Measurements from ENCODE around the gene CSTB. TPM values are rescaled to one million over a fixed set of nuclear protein-coding genes. Genes with fewer than 3 reads are reported as not detected.

The CSTB gene
- total and polyA plus RNA-seq, 12 donors = 9.5 to 143 (median 60.6) TPM

DNA sequence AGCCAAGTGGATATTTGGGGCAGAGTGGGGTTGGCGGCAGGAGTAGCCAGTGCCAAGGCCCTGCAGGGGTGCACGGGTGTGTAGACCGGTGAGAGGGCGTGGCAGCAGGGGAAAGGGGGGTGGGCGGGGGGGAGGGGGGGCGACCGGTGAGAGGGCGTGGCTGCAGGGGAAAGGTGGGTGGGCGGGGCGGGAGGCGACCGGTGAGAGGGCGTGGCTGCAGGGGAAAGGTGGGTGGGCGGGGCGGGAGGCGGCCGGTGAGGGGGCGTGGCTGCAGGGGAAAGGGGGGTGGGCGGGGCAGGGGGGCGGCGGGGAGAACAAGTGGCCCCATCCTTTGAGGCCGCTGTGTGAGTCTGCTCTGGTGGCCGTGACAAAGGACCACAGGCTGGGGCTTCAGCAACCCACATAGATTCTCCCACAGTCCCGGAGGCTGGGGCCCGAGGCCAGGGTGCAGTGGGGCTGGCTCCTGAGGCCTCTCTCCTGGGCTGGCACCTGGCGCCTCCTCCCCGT is 39.1 kb upstream of the CSTB start:
- Histone ChIP-seq H3K36me3 (replicated peaks in 1 of 2) (no peaks in the 10 kb centered on the region), H3K9me3 (replicated peaks in 1 of 3) (no peaks in the 10 kb centered on the region), H3K27me3 (no peaks in the 10 kb centered on the region), H3K4me3 (no peak overlapping the region), H3K27ac (no peak overlapping the region), H3K4me1 (replicated peaks in 1 of 2) (peaks cover 0 to 13% of the 10 kb centered on the region in 2 donors)
- intact Hi-C loops (cut with DNase I) = no loop called here
- WGBS, 4 donors = 42 to 71% (median 52%) methylated on average over 5 to 22 of the region's 27 CpGs
- DNase-seq = no peak
- TF ChIP-seq CTCF (IDR thresholded peaks at IDR 0.05) (no peak), POLR2A (IDR thresholded peaks at IDR 0.05) (no peak)

DNA sequence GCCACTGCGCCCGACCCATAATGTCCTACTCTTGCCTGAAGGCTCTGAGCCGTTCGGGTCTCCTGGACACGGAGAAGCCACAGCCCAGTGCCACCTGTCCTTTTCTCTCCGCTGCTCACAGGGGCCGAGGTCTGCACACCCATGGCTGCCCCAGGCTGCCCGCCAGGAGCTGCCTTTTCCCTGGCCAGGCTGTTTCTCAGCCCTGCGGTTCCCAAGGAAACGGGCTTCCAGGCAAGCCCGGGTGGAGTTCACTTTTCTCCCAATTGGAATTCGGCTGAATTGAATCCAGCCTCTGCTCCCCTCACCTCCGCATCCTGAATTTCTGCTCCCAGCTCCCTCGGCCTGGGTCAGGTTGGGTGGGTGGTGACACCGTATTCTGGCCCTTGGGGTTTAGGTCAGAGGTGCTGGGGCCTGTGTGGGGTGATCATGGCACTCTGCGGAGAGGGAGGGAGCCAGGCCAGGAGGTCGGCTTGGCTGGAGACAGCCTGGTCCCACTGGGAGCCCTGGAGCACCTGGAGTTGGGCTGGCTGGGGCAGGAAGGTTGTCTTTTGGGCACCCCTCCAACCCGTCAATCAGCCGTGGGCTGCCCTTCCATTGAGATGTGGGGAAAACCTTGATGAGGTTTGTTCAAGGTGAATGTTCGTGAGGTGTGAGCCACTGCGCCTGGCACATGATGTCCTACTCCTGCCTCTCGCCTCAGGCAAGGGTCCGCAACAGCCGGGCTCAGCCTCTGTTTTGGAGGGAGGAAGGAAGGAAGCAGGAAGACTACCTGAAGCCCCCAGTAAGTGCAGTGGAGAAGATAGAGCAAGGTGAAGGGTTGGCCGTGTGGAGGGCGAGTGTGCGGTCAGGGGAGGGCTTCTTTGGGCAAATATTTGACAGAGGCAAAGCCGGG is 38.4 kb upstream of the CSTB start:
- TF ChIP-seq POLR2A (IDR thresholded peaks at IDR 0.05) (no peak), CTCF (IDR thresholded peaks at IDR 0.05) (no peak)
- Histone ChIP-seq H3K4me1 (replicated peaks in 1 of 2) (peaks cover 0 to 13% of the 10 kb centered on the region in 2 donors), H3K9me3 (replicated peaks in 1 of 3) (no peaks in the 10 kb centered on the region), H3K36me3 (replicated peaks in 1 of 2) (no peaks in the 10 kb centered on the region), H3K27me3 (no peaks in the 10 kb centered on the region), H3K27ac (no peak overlapping the region), H3K4me3 (no peak overlapping the region)
- no peak for DNase-seq
- 53 to 79% (median 73%) methylated on average over 13 to 28 of the region's 28 CpGs for WGBS, 4 donors
- intact Hi-C loops (cut with DNase I) = no loop called here

- Histone ChIP-seq H3K4me3 (no peak overlapping the region), H3K36me3 (replicated peaks in 1 of 2) (no peaks in the 10 kb centered on the region), H3K9me3 (replicated peaks in 1 of 3) (no peaks in the 10 kb centered on the region), H3K27me3 (no peaks in the 10 kb centered on the region), H3K4me1 (replicated peaks in 1 of 2) (peaks cover 0 to 13% of the 10 kb centered on the region in 2 donors), H3K27ac (no peak overlapping the region)
- intact Hi-C loops (cut with DNase I) = no loop called here
- WGBS, 4 donors = 83 to 100% (median 88%) methylated on average over 2 to 5 of the region's 5 CpGs
- no peak for DNase-seq
- TF ChIP-seq CTCF (IDR thresholded peaks at IDR 0.05) (no peak), POLR2A (IDR thresholded peaks at IDR 0.05) (no peak)
Measured at GRCh38 chr21:43813656-43813980, 37.5 kb upstream of the CSTB start.

DNA sequence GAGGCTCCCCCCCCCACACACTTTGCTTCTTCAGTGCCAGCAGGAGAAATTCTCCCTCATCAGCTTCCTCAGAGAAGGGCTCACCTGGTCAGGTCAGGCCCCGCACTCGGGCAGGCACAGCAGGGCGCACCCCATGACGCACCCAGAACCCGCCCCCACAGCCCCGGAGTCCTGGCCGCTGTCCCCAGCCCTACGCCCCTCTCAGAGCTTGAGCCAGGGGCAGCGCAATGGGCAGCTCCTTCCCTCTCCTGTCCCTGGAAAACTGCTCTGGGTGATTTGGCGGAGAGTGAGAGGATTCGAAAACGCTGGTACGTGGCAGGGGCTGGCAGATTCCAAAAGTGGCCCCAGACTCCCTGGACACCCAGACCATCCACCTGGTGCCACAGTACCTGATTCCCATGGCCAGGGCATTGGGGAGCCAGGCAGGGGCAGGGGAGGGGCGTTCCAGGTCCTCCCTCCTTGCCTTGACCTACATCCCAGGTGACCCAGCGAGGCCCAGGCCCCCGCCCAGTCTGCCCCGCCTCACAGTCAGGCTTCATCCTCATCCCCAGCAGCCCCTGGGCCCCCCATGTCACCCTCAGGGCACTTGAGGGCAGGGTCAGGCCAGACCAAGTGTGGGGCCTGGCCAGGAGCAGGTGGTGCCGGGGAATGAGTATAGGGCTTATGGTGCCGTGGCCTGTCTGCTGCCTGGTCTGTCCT is 37.0 kb upstream of the CSTB start:
- peaks cover 0 to 13% of the 10 kb centered on the region in 2 donors for H3K4me1 ChIP-seq (replicated peaks in 1 of 2)
- H3K27me3 ChIP-seq = no peaks in the 10 kb centered on the region
- no peaks in the 10 kb centered on the region for H3K9me3 ChIP-seq (replicated peaks in 1 of 3)
- H3K27ac ChIP-seq = no peak overlapping the region
- H3K4me3 ChIP-seq = no peak overlapping the region
- no peak for DNase-seq
- H3K36me3 ChIP-seq (replicated peaks in 1 of 2) = no peaks in the 10 kb centered on the region
- WGBS, 4 donors = 84 to 94% (median 92%) methylated on average over 12 to 19 of the region's 19 CpGs
- intact Hi-C loops (cut with DNase I) = no loop called here
- TF ChIP-seq POLR2A (IDR thresholded peaks at IDR 0.05) = no peak
- TF ChIP-seq CTCF (IDR thresholded peaks at IDR 0.05) = no peak

All from adrenal gland (tissue), 12 donors.